GM21515 (cell line): ENCODE results near the gene PIEZO2.
"Not testable (repeated sequence)": the region's sequence is repeated elsewhere in the genome, so short reads cannot be mapped to it uniquely, and the experiment has no call there.

ENCODE experiments used
- ATAC-seq: cut with Tn5 transposase; IDR thresholded peaks from one replicate; pipeline ENCODE4 v1.9.1; 2021; ENCODE audit not compliant: unreplicated experiment

PIEZO2 gene

DNA sequence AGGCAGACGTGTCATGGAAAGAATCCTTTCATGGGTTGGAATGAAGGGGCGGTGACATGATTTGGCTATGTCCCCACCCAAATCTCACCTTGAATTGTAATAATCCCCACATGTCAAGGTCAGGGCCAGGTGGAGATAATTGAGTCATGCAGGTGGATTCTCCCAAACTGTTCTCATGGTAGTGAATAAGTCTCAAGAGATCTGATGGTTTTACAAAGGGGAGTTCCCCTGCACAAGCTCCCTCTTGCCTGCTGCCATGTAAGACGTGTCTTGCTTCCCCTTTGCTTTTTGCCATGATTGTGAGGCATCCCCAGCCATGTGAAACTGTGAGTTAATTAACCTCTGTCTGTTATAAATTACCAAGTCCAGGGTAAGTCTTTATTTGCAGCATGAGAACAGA, 215.7 kb downstream of the PIEZO2 start:
- ATAC-seq: not testable (repeated sequence)

DNA sequence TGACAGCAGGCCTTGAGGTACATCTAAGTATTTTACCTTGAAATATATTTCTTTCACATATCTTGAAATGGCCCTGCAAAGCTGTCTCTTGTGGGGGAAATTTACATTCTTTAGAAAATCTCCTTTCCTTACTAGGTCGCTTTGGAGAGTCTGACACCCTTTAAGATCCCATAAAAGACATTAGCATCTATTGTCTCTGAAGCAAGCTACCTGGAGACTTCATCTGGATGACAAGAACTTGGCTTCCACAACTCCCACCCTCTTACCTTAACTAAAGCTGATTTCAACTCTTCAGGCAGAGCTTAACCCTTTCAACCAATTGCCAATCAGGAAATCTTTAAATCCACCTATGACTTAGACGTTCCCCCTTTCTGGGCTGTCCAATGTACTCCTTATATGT, 219.3 kb downstream of the PIEZO2 start:
- ATAC-seq: no peak

GRCh38 chr18:10928772-10929373, 220.5 kb downstream of the PIEZO2 start:
- peak; percentile 54 for ATAC-seq

DNA sequence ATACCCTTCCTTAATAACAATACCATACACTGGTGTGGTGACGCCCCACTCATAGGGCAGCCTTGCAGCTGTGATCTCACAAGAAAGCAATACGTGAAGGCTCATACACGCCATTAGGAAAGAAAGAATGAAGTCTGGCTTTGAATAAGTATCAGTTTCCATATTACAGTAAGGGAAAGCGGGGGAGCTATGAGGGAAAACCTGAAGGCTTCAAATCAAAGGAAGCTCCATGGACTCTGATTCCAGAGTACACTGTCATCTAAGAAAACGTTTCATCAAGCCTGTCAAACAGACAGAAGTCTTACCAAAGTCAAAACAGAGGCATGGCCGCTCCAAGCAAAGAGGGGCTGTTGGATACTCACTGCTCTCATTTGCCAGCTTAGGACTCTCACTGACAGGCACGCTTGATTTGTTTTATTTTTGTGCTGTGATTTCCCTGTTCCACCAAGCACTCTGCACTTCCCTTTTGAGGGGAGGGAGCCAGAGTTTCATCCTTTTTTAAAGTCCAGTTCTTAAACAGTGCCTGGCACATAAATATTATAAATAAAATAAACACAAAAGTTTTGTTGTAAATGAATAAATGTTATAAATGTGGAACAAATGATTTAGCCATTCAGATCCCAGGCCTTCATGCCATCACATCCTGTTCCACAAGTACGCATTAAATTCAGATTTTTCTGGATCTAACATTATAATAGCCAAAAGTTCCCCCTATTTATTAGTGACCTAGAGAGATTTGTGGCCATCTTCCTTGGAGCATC, 221.2 kb downstream of the PIEZO2 start:
- no peak for ATAC-seq

DNA sequence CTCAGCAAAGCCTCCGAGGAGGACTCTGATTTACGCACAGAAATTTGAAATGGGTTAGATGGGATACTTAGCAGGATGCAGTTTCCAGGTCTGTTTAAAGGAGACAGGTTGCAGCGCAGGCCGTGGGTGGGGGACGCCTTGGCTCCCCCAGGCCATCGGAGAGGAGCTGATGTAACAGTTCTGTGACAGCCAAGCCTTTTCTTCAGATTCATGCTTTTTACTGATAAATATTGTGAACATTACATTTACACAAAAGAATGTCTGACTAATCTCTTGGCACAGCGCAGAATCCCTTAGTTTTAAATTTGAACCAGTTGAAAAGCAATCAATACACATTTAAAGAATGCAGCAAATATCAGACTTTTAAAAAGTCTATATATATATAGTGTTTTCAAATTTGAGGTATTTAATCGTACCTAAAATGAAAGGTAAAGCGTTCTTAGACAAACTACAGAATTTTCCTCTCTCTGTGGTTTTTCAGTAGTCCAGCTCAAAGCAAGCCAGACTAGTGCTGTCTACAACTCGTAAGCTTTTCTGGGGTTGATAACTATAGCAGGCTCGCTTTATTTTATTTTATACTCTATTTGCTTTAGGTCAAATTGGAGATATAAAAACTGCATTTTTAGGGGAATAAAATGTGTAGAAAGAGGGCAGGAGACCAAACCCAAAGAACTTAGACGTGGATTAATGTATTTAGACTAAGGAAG, 221.9 kb downstream of the PIEZO2 start:
- ATAC-seq: no peak

DNA sequence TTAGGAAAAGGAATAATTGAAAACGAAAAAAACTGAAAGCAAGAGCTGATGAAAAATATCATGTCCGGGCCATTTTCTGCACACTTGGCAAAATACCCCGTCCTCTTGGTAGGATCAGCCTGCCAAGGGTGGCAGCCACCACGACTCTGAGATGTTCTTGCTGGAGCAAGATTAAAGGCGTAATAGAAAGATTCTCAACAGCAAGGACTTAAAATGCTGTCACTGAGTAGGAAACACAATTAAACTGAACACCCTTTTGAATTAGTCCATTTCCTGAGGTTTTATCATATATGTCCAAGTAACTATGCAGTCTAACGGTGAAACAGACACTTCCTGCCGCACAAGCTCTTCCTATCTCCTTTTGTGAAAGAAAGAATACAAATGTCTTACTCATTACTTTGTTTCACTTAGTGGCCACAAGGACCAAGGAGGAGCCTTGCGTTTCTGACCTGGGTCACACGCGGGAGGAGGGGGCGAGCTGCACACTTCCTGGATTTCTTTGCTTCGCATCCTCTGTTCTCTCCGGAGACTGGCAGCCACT, 222.7 kb downstream of the PIEZO2 start:
- ATAC-seq: no peak

- ATAC-seq: no peak
Measured at GRCh38 chr18:10924290-10924689, 225.1 kb downstream of the PIEZO2 start.

GRCh38 chr18:10923551-10924070, 225.8 kb downstream of the PIEZO2 start:
- ATAC-seq: no peak

- no peak for ATAC-seq
Measured at GRCh38 chr18:10923141-10923540, 226.2 kb downstream of the PIEZO2 start.

- not testable (repeated sequence) for ATAC-seq
Measured at GRCh38 chr18:10922712-10923111, 226.7 kb downstream of the PIEZO2 start.

DNA sequence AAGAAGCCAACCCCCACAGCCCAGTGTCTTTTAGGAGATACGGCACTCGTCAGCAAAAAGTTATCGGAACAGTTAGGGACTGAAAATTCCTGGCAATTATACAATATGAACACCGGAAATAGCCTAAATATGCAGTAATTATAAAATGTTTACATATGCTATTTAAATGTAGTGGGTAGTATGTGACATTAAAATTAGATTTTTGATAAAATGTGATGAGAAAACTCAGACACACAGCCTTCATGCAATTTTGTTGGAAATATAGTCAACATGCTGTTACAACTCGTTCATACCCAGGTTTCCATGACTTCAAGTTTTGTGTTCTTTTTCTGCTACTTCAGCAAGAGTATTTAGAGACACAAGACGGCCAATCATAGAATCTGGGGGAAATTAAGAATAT, 229.1 kb downstream of the PIEZO2 start:
- not testable (repeated sequence) for ATAC-seq

- ATAC-seq: no peak
Measured at GRCh38 chr18:10919851-10920250, 229.5 kb downstream of the PIEZO2 start.

- no peak for ATAC-seq
Measured at GRCh38 chr18:10916865-10917264, 232.5 kb downstream of the PIEZO2 start.

- no peak for ATAC-seq
Measured at GRCh38 chr18:10916387-10916786, 233.0 kb downstream of the PIEZO2 start.

GRCh38 chr18:10915748-10916147, 233.6 kb downstream of the PIEZO2 start:
- not testable (repeated sequence) for ATAC-seq

DNA sequence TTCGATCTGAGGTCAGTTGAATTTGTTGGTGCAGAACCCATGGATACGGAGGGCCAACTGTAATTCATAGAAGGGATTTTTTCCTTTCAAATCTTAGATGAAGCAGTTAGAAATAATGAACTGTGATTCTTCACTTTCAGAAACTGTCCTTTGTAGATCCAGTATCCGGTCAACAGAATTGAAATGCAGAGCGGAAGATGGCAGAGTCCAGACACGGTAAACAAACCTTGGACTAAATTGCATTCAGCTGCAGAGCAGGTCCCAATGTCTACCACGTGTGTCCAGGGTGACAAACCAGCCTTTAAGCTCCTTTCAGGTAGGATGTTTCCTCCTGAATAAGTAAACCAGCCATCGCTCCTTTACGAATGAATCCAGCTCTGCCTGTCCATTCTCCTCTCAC, 234.8 kb downstream of the PIEZO2 start:
- not testable (repeated sequence) for ATAC-seq

DNA sequence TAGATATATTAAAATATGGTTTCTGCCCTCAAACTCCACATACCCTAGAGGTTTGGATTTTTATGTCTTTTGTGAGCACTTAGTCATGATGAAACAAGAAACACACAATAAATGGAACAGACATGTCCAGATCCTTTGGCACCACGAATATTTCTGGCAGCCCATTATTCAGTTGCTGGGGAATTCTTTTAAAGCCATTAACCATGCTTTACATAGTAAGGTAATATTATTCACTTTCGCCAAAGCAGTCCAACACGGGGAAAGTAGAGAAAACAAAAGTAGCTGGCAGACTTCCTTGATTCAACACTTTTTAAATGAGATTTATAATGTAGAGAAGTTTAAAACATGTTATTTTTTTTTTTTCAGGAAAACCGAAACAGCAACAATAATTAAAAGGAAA, 235.4 kb downstream of the PIEZO2 start:
- ATAC-seq: no peak

- ATAC-seq: no peak
Measured at GRCh38 chr18:10912790-10913545, 236.4 kb downstream of the PIEZO2 start.

- no peak for ATAC-seq
Measured at GRCh38 chr18:10909724-10910123, 239.6 kb downstream of the PIEZO2 start.

DNA sequence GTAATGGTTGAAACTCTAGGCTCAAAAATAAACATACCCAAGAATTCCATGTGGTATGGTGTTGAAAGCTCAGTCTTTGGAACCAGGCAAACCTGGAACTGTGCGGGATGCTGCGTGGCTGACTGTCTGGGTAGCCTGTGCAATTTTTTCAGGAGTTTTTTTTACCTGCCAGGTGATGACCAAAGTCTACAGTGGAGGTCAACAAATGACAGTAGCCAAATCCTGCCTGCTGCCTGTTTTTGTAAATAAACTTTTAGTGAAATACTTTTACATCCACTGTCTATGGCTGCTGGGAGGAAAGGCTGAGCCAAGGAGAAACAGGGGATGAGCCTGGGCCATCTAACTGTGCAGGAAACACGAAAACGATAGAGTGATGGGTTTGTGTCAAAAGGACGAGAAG, 240.6 kb downstream of the PIEZO2 start:
- no peak for ATAC-seq

GRCh38 chr18:10907749-10908148, 241.6 kb downstream of the PIEZO2 start:
- no peak for ATAC-seq
